ENCODE measurements around the gene CEP152. TPM values are rescaled to one million over a fixed set of nuclear protein-coding genes. Genes with fewer than 3 reads are reported as not detected.

The CEP152 gene
- total RNA-seq, 1 experiment from 2014 or later = 28.9 TPM

DNA sequence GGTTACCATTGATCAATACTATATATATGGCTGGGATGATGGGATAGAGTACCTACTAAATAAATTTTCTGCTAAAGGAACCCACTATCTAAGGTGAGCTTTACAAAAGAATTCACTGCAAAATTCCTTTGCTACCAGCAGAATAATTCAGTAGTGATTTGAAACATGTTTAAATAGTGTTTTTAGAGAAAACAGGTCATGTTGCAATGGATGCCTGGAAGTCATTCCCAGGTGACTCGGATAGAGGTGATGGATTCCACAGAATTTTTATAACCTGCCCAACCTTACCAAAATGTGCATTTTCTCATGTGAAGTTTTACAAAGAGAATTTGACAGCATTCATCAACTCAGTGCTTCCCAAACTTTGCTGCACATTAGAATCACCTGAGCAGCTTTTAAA is 53.2 kb downstream of the CEP152 start:
- Histone ChIP-seq H3K79me2 (ENCODE audit: low read length) (peaks cover 32% of the 10 kb centered on the region), H3K4me3 (ENCODE audit: low read length) (no peak overlapping the region), H3K9me2 (replicated peaks; ENCODE audit: insufficient read depth, low read length) (no peaks in the 10 kb centered on the region), H3K27ac (ENCODE audit: low read length) (no peak overlapping the region), H3K4me2 (ENCODE audit: low read depth, low read length, poor library complexity, severe bottlenecking) (no peak overlapping the region), H4K20me1 (ENCODE audit: insufficient read depth, low read depth, low read length) (no peaks in the 10 kb centered on the region), H3K9me3 (ENCODE audit: low read length) (no peaks in the 10 kb centered on the region), H3K9ac (ENCODE audit: low read length) (no peak overlapping the region), H3K36me3 (ENCODE audit: insufficient read depth, low read length) (peaks cover 59% of the 10 kb centered on the region), H2AFZ (ENCODE audit: low read length) (no peak overlapping the region), H3K4me1 (ENCODE audit: low read length) (no peaks in the 10 kb centered on the region), H3K27me3 (ENCODE audit: low read length) (no peaks in the 10 kb centered on the region)
- no peak for DNase-seq

DNA sequence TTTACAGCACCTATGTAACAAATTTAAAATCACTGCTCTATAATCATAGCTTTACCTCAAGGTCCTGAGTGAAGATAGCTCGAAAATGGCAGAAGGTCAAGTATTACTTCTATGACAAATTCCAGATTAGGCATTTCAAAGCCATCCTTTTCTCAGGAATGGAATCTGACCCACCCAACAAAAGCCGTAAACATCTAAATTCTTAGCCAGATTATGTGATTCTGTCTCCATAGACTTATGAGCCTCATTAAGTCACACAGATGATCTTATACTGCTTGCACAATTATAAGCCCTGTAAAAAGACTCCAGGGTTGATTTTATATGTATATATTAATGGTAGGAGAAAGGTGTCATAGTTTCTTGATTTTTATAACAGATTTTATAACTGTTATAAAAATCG is 56.9 kb downstream of the CEP152 start:
- no peaks in the 10 kb centered on the region for H3K9me2 ChIP-seq (replicated peaks; ENCODE audit: insufficient read depth, low read length)
- no peaks in the 10 kb centered on the region for H3K27me3 ChIP-seq (ENCODE audit: low read length)
- no peak for DNase-seq
- H3K36me3 ChIP-seq (ENCODE audit: insufficient read depth, low read length) = peaks cover 54% of the 10 kb centered on the region; the same call in 1 of the 2 replicates
- H3K27ac ChIP-seq (ENCODE audit: low read length) = no peak overlapping the region
- no peak overlapping the region for H3K4me2 ChIP-seq (ENCODE audit: low read depth, low read length, poor library complexity, severe bottlenecking)
- H3K4me1 ChIP-seq (ENCODE audit: low read length) = no peaks in the 10 kb centered on the region
- H3K4me3 ChIP-seq (ENCODE audit: low read length) = no peak overlapping the region
- H2AFZ ChIP-seq (ENCODE audit: low read length) = no peak overlapping the region
- H4K20me1 ChIP-seq (ENCODE audit: insufficient read depth, low read depth, low read length) = no peaks in the 10 kb centered on the region
- H3K9ac ChIP-seq (ENCODE audit: low read length) = no peak overlapping the region
- no peaks in the 10 kb centered on the region for H3K9me3 ChIP-seq (ENCODE audit: low read length)
- H3K79me2 ChIP-seq (ENCODE audit: low read length) = peaks cover 40% of the 10 kb centered on the region

DNA sequence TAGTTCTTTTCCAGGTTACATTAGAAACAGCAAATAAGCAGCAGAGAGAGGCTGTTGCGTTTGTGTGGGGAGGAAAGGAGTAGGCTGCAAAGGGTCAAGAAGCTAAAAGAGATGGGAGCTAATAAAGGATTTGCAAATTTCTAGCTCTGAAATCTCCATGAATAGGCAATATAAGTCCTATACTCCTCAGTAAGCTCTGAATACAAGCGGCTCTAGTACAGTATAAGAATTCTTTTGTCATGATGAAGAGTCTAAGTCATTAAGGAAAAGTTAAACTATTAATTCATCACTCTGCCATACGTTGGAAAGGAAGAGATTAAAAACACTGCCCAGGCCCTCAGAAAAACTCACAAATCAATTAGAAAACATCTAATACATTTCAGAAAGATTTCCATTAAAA is 59.3 kb downstream of the CEP152 start:
- Histone ChIP-seq H3K9me2 (replicated peaks; ENCODE audit: insufficient read depth, low read length) (no peaks in the 10 kb centered on the region), H4K20me1 (ENCODE audit: insufficient read depth, low read depth, low read length) (no peaks in the 10 kb centered on the region), H3K9ac (ENCODE audit: low read length) (no peak overlapping the region), H3K4me1 (ENCODE audit: low read length) (no peaks in the 10 kb centered on the region), H3K27me3 (ENCODE audit: low read length) (no peaks in the 10 kb centered on the region), H3K4me3 (ENCODE audit: low read length) (no peak overlapping the region), H3K36me3 (ENCODE audit: insufficient read depth, low read length) (peaks cover 59% of the 10 kb centered on the region; the same call in 1 of the 2 replicates), H2AFZ (ENCODE audit: low read length) (no peak overlapping the region), H3K4me2 (ENCODE audit: low read depth, low read length, poor library complexity, severe bottlenecking) (no peak overlapping the region), H3K9me3 (ENCODE audit: low read length) (no peaks in the 10 kb centered on the region), H3K27ac (ENCODE audit: low read length) (no peak overlapping the region), H3K79me2 (ENCODE audit: low read length) (peaks cover 32% of the 10 kb centered on the region)
- no peak for DNase-seq

DNA sequence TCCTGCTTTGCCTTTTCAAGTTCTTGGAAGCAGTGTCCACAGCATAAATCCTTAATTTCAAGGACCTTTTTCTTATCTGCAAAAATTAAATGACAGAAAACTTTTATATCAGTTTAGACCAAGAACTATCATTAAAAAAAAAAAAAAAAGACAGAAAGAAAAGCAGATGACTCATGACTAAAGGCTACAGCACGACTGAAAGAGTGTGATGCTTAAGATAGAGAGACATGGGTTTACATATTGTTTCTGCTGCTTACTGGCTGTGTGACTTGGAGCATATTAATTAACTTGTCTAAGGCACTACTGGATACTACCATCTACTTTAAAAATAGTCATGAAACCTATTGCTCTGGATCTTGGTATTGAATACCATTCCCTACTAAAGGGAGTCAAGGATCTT is 62.3 kb downstream of the CEP152 start:
- Histone ChIP-seq H2AFZ (ENCODE audit: low read length) (no peak overlapping the region), H3K27ac (ENCODE audit: low read length) (no peak overlapping the region), H3K4me1 (ENCODE audit: low read length) (no peaks in the 10 kb centered on the region), H3K9me3 (ENCODE audit: low read length) (no peaks in the 10 kb centered on the region), H3K4me2 (ENCODE audit: low read depth, low read length, poor library complexity, severe bottlenecking) (no peak overlapping the region), H3K36me3 (ENCODE audit: insufficient read depth, low read length) (peaks cover 67% of the 10 kb centered on the region), H3K9me2 (replicated peaks; ENCODE audit: insufficient read depth, low read length) (no peaks in the 10 kb centered on the region), H3K27me3 (ENCODE audit: low read length) (no peaks in the 10 kb centered on the region), H4K20me1 (ENCODE audit: insufficient read depth, low read depth, low read length) (no peaks in the 10 kb centered on the region), H3K4me3 (ENCODE audit: low read length) (no peak overlapping the region), H3K9ac (ENCODE audit: low read length) (no peak overlapping the region), H3K79me2 (ENCODE audit: low read length) (peaks cover 15% of the 10 kb centered on the region)
- DNase-seq = no peak

DNA sequence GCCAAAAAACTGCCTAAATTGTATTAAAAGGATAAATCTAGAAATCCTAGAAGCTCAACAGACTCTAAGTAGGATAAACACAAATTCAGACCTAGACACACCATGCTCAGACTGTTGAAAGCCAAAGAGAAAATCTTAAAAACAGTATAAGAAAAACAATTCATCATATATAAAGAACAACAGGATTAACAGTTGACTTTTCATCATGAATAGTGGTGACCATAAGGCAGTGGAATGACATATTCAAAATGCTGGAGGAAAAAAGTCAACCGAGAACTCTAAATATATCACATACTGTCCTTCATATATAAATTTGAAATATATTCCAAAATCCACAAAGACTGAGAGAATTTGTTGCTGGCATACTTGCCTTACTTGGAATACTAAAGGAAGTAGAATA is 77.3 kb downstream of the CEP152 start:
- H3K36me3 ChIP-seq (ENCODE audit: insufficient read depth, low read length) = peaks cover 51% of the 10 kb centered on the region
- H2AFZ ChIP-seq (ENCODE audit: low read length) = no peak overlapping the region
- no peaks in the 10 kb centered on the region for H3K9me3 ChIP-seq (ENCODE audit: low read length)

DNA sequence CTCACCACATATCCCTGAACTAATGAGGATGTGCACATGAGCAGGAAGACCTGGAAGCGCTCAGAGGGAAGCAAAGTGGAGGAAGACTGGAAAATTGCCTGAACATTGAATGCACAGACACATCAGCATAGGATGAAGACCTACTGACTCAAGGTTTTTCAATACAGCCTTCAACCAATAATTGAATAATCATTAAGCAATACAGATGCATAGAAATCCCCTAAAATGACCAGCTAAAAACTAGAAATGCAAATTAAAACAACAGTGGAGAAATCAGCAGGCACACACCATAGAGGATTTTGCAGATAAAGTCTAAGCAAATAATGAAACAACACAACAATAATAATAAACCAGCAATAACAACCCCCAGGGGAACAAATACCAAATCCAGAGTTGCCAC is 80.4 kb downstream of the CEP152 start:
- no peak for DNase-seq
- H3K27ac ChIP-seq (ENCODE audit: low read length) = no peak overlapping the region
- H3K4me1 ChIP-seq (ENCODE audit: low read length) = no peaks in the 10 kb centered on the region
- no peaks in the 10 kb centered on the region for H3K27me3 ChIP-seq (ENCODE audit: low read length)
- no peak overlapping the region for H2AFZ ChIP-seq (ENCODE audit: low read length)
- no peaks in the 10 kb centered on the region for H3K9me3 ChIP-seq (ENCODE audit: low read length)
- H3K4me3 ChIP-seq (ENCODE audit: low read length) = no peak overlapping the region
- H3K4me2 ChIP-seq (ENCODE audit: low read depth, low read length, poor library complexity, severe bottlenecking) = no peak overlapping the region
- H3K9ac ChIP-seq (ENCODE audit: low read length) = no peak overlapping the region
- H3K36me3 ChIP-seq (ENCODE audit: insufficient read depth, low read length) = peaks cover 39% of the 10 kb centered on the region
- no peaks in the 10 kb centered on the region for H3K9me2 ChIP-seq (replicated peaks; ENCODE audit: insufficient read depth, low read length)
- no peaks in the 10 kb centered on the region for H4K20me1 ChIP-seq (ENCODE audit: insufficient read depth, low read depth, low read length)
- 0 out of 2 replicates have a peak, but pooled peaks cover 5% of the 10 kb centered on the region for H3K79me2 ChIP-seq (ENCODE audit: low read length)

More for the DNA sequence above, 77.3 kb downstream of the CEP152 start:
- no peak overlapping the region for H3K4me3 ChIP-seq (ENCODE audit: low read length)
- no peak overlapping the region for H3K4me2 ChIP-seq (ENCODE audit: low read depth, low read length, poor library complexity, severe bottlenecking)
- H3K4me1 ChIP-seq (ENCODE audit: low read length) = no peaks in the 10 kb centered on the region
- no peak for DNase-seq
- H3K27ac ChIP-seq (ENCODE audit: low read length) = no peak overlapping the region
- H3K27me3 ChIP-seq (ENCODE audit: low read length) = no peaks in the 10 kb centered on the region
- H3K79me2 ChIP-seq (ENCODE audit: low read length) = 0 out of 2 replicates have a peak, but pooled peaks cover 5% of the 10 kb centered on the region
- H3K9me2 ChIP-seq (replicated peaks; ENCODE audit: insufficient read depth, low read length) = no peaks in the 10 kb centered on the region
- no peaks in the 10 kb centered on the region for H4K20me1 ChIP-seq (ENCODE audit: insufficient read depth, low read depth, low read length)
- H3K9ac ChIP-seq (ENCODE audit: low read length) = no peak overlapping the region

DNA sequence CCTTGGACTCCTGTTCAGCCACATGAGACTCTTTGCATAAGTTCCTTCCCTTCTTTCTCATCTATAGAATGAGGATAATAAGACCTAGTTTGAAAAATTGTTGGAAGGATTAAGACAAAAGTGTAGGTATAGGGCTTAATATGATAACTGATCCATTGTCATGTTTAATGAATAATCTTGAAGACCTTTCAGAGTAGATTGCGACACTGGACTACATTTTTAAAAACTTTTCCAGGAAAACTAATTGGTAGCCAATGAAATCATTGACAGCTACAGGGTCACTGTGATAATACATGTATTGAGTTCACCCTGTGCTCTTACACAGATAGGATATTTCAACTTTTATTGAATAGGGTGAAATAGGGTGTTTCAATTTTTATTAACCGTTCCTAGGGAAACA is 86.9 kb downstream of the CEP152 start:
- DNase-seq = no peak
- Histone ChIP-seq H3K4me2 (ENCODE audit: low read depth, low read length, poor library complexity, severe bottlenecking) (no peak overlapping the region), H4K20me1 (ENCODE audit: insufficient read depth, low read depth, low read length) (no peaks in the 10 kb centered on the region), H3K79me2 (ENCODE audit: low read length) (no peaks in the 10 kb centered on the region), H3K9ac (ENCODE audit: low read length) (no peak overlapping the region), H3K9me3 (ENCODE audit: low read length) (no peaks in the 10 kb centered on the region), H3K9me2 (replicated peaks; ENCODE audit: insufficient read depth, low read length) (no peaks in the 10 kb centered on the region), H3K4me1 (ENCODE audit: low read length) (no peaks in the 10 kb centered on the region), H3K4me3 (ENCODE audit: low read length) (no peak overlapping the region), H3K36me3 (ENCODE audit: insufficient read depth, low read length) (peaks cover 18% of the 10 kb centered on the region), H2AFZ (ENCODE audit: low read length) (no peak overlapping the region), H3K27me3 (ENCODE audit: low read length) (no peaks in the 10 kb centered on the region), H3K27ac (ENCODE audit: low read length) (no peak overlapping the region)

DNA sequence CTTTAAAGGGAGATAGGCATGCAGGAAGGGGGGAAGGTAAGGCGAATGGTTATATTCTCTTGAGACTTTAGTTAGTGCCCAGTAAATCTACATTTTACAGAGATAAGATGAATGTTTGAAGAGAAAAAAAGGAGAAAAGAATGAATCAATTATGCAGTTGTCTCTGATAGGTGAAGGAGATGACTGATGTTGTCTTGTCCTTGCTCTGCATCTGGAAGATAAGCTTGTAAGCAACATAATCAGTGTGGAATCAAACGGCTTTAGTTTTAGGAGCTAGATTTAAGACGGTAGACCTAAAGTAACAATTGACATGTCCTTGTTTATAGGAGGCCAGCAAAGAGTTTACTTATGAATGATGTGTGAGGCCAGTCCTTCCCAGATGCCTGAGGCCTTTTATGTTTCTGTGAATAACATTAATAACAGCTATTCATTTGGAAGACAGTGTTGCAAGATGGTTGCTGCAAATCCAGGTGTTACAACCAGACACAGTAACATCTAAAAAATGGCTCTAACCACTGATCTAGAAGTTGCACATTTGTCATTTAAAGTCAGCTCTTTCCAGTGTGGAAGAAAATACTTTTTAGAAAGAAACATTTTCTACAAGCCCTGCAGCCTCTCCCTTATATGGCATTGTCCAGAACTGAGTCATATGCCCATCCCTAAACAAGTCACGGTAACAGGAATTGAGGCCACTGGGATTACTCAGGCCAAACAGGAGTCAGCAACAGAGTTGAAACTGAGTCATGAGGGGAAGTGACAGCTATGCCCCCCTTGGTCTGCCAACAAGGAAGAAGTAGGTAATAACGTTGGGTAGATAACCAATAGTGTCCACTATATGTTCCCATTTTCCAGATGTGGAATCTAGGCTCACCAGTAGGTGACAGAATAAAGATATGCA is 87.9 kb downstream of the CEP152 start:
- Histone ChIP-seq H4K20me1 (ENCODE audit: insufficient read depth, low read depth, low read length) (no peaks in the 10 kb centered on the region), H2AFZ (ENCODE audit: low read length) (no peak overlapping the region), H3K36me3 (ENCODE audit: insufficient read depth, low read length) (peaks cover 11% of the 10 kb centered on the region; the same call in 1 of the 2 replicates), H3K4me2 (ENCODE audit: low read depth, low read length, poor library complexity, severe bottlenecking) (no peak overlapping the region), H3K9me3 (ENCODE audit: low read length) (no peaks in the 10 kb centered on the region), H3K9me2 (replicated peaks; ENCODE audit: insufficient read depth, low read length) (no peaks in the 10 kb centered on the region), H3K4me3 (ENCODE audit: low read length) (no peak overlapping the region), H3K4me1 (ENCODE audit: low read length) (no peaks in the 10 kb centered on the region), H3K27ac (ENCODE audit: low read length) (no peak overlapping the region), H3K9ac (ENCODE audit: low read length) (no peak overlapping the region), H3K27me3 (ENCODE audit: low read length) (no peaks in the 10 kb centered on the region), H3K79me2 (ENCODE audit: low read length) (no peaks in the 10 kb centered on the region)
- DNase-seq = no peak
